ENCODE data around the gene NOX3.

DNA sequence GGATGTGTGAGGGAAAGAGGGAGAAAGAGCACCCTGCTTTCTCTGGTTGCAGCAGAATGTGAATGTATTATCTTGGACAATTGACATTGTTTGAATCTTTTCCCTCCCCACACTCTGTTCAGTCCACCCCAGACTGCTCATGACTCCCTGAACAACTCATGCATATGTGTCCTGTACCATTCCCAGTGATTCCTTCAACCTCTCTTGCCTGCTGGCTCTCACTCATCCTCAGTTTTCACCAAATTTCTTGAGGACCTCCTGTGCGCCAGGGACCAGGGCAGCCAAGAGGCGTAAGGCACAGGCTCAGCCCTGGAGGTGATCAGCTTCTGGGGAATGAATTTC, 5.4 kb downstream of the NOX3 start:
- TF ChIP-seq, protein P1, sequence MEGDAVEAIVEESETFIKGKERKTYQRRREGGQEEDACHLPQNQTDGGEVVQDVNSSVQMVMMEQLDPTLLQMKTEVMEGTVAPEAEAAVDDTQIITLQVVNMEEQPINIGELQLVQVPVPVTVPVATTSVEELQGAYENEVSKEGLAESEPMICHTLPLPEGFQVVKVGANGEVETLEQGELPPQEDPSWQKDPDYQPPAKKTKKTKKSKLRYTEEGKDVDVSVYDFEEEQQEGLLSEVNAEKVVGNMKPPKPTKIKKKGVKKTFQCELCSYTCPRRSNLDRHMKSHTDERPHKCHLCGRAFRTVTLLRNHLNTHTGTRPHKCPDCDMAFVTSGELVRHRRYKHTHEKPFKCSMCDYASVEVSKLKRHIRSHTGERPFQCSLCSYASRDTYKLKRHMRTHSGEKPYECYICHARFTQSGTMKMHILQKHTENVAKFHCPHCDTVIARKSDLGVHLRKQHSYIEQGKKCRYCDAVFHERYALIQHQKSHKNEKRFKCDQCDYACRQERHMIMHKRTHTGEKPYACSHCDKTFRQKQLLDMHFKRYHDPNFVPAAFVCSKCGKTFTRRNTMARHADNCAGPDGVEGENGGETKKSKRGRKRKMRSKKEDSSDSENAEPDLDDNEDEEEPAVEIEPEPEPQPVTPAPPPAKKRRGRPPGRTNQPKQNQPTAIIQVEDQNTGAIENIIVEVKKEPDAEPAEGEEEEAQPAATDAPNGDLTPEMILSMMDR (conservative IDR thresholded peaks at IDR 0.05 in 1 of 2, IDR thresholded peaks at IDR 0.05 in 1 of 2; ENCODE audit: extremely low read depth in 1 of 2, insufficient read depth in 1 of 2, low read depth in 1 of 2, low read length in 2 of 2): no peak
- no peak for TF ChIP-seq EZH2 (IDR thresholded peaks at IDR 0.05; ENCODE audit: borderline replicate concordance, low read length)
